ENCODE results near the gene BTLA. TPM values are rescaled to one million over a fixed set of nuclear protein-coding genes. Genes with fewer than 3 reads are reported as not detected.

Gene BTLA
- total RNA-seq, 1 donor, result not detected

- no peak for DNase-seq (ENCODE audit: low read depth)
- TF ChIP-seq CTCF (IDR thresholded peaks at IDR 0.05; ENCODE audit: insufficient read depth, low read depth, low read length), result no peak
These were observed 82.7 kb downstream of the BTLA start for GRCh38 chr3:112416391-112417212.

GRCh38 chr3:112415390-112415789 lies 83.9 kb downstream of the BTLA start:
- H3K4me3 ChIP-seq (ENCODE audit: low read depth, low read length), result no peak overlapping the region
- DNase-seq (ENCODE audit: low read depth), result no peak
- TF ChIP-seq CTCF (IDR thresholded peaks at IDR 0.05; ENCODE audit: insufficient read depth, low read depth, low read length), result no peak

More at GRCh38 chr3:112416391-112417212, 82.7 kb downstream of the BTLA start:
- no peak overlapping the region for H3K4me3 ChIP-seq (ENCODE audit: low read depth, low read length)

Other genes with a start within 250 kb of the BTLA start
- gene SLC9C1, start 205.3 kb downstream of the BTLA start, total RNA-seq, result under 0.01 TPM in 1 of 2 replicates, not detected in the other
- 1.3 TPM in 2 replicates for gene CD200, start 166.3 kb downstream of the BTLA start, total RNA-seq
- 86.3 and 91.5 TPM in 2 replicates for gene ATG3, start 62.5 kb upstream of the BTLA start, total RNA-seq
- gene SLC35A5, start 62.6 kb upstream of the BTLA start, total RNA-seq, result 24.8 and 56.6 TPM in 2 replicates
- 158 and 180 TPM in 2 replicates for gene CCDC80, start 141.7 kb upstream of the BTLA start, total RNA-seq